Fibroblast of lung (primary cell): ENCODE data around the gene AMPD1.

Experiments used
- EZH2 ChIP-seq: IDR thresholded peaks from 2 replicates; pipeline ENCODE4 v1.5.1; 2012; ENCODE audit warnings: low read length, control low read depth, mild to moderate bottlenecking; ENCODE audit errors: missing control alignments
- TF ChIP-seq, protein P1 (sequence below), 2 donors: IDR thresholded peaks in 1 of 2; conservative IDR thresholded peaks in 1 of 2; 1 replicate in 1 of 2; 2 replicates in 1 of 2; pipeline ENCODE4 v1.5.1; 2011 to 2012; ENCODE audit warnings: low read length in 2 of 2, control low read depth in 1 of 2, inconsistent platforms in 1 of 2, low read depth in 1 of 2, mild to moderate bottlenecking in 1 of 2

DNA sequence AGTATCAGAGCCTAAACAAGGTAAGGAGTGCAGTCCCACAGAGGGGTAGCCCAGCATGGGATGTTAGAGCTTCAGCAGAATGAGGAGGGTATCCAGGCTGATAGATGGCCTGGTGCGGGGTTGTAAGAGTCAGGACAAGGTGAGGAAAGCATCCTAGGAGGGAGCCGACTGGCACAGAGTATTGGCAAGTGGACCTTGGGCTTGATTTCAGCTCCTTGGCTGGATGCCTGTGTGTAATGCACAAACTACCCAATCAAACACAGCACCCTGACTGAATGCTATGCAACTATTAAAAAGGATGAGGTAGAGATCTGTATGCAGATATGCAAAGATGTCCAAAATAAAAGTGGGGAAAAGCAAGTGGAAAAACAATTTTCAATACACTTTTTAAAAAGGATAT is 43.5 kb downstream of the AMPD1 start:
- TF ChIP-seq, protein P1, sequence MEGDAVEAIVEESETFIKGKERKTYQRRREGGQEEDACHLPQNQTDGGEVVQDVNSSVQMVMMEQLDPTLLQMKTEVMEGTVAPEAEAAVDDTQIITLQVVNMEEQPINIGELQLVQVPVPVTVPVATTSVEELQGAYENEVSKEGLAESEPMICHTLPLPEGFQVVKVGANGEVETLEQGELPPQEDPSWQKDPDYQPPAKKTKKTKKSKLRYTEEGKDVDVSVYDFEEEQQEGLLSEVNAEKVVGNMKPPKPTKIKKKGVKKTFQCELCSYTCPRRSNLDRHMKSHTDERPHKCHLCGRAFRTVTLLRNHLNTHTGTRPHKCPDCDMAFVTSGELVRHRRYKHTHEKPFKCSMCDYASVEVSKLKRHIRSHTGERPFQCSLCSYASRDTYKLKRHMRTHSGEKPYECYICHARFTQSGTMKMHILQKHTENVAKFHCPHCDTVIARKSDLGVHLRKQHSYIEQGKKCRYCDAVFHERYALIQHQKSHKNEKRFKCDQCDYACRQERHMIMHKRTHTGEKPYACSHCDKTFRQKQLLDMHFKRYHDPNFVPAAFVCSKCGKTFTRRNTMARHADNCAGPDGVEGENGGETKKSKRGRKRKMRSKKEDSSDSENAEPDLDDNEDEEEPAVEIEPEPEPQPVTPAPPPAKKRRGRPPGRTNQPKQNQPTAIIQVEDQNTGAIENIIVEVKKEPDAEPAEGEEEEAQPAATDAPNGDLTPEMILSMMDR (conservative IDR thresholded peaks at IDR 0.05 in 1 of 2, IDR thresholded peaks at IDR 0.05 in 1 of 2; ENCODE audit: low read depth in 1 of 2, low read length in 2 of 2) = no peak
- TF ChIP-seq EZH2 = no peak
